ENCODE results near the gene ABCC4.

The ABCC4 gene

GRCh38 chr13:95044452-95045205 lies 256.6 kb downstream of the ABCC4 start:
- no peak for DNase-seq (ENCODE audit: low read depth)

- no peak for DNase-seq (ENCODE audit: low read depth)
Observed at GRCh38 chr13:95039415-95039814, 261.8 kb downstream of the ABCC4 start.

DNA sequence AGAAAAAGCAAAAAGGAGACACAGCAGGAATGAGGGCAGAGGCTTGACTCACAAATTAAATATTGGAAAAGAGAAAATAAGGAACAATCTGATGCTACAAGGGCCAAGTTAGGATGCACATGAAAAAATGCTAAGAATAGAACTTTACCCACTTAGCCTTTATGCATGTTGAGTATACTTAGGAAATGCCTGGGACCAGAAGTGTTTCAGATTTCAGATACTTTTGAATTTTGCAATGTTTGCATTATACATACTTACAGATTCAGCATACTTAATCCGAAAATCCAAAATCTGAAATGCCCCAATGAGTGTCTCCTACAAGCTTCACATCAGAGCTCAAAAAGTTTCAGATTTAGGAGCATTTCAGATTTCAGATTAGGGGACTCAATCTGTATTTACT lies 262.3 kb downstream of the ABCC4 start:
- no peak for DNase-seq (ENCODE audit: low read depth)

DNA sequence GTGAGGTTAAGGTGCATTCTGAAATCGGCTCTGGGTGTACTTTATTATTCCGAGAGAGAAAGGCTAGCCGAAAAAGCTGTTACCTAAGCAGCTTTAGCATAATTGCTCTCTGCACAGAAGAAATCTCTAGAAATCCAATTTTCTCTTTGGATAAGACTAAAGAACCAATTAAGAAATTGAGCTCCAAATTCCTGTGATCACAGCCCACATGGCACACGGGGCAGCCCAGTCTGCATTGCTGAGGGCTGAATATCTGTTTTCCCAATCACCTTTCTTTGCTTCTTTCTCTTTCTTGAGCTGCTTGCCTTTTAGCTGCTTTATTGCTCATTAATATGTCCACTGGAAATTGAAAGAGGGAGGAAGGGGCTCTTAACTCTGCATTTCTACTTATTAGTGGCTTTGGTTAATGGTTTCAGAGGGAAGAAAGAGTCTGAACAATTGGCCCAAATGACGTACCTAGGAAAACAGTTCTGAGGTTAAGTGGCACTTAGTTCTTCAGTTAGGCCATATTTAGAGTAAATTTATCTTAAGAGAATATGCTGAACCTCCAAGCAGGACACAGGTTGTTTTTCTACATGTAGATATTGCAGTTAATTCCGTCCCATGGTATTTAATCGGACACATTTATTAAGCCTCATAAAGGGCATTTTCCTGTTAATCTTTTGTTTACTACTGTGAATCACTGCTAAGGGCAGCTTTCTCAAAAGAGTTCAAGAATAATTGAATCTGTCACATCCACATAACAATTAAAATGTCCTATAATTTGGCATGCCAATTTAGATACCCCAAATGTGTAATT lies 265.7 kb downstream of the ABCC4 start:
- no peak for DNase-seq (ENCODE audit: low read depth)

DNA sequence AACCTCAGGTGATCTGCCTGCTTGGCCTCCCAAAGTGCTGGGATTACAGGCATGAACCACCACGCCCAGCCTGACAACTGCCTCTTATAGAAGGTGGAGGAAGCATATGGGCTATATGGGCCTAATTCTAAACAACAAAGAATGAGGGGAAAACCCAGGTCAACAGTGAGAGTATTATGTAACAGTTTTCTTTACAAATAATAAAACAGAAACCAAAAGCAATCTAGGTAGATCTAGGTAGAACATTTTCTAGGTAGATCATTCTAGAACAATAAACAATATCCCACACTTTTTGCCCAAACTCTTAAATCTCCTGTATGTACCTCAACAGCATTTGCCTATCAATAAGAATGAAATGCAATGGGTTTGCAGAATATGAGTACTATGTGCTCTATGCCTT lies 267.4 kb downstream of the ABCC4 start:
- DNase-seq (ENCODE audit: low read depth) = no peak

DNA sequence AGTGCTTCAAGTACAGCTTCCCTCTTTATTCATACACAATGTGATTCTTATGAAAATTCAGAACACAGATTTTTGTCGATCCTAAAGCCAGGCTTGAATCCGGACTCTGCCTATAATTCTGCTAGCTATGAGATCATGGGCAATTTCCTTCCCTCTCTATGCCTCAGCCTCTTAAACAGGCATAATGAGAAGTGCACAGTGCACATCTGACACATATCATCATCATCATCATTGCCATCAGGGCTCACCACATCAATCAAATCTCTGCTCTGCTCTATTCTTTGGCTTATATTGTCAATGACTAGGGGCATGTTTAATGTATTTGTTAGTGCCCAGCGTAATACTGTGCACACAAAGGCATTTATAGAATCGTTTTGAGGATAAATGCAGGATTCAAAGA lies 269.1 kb downstream of the ABCC4 start:
- DNase-seq (ENCODE audit: low read depth) = no peak

- DNase-seq (ENCODE audit: low read depth) = no peak
Observed at GRCh38 chr13:95030821-95031343, 270.4 kb downstream of the ABCC4 start.

GRCh38 chr13:95027638-95028037 lies 273.6 kb downstream of the ABCC4 start:
- DNase-seq (ENCODE audit: low read depth) = no peak

GRCh38 chr13:95025116-95025515 lies 276.1 kb downstream of the ABCC4 start:
- DNase-seq (ENCODE audit: low read depth) = no peak

- no peak for DNase-seq (ENCODE audit: low read depth)
Observed at GRCh38 chr13:95023405-95023804, 277.8 kb downstream of the ABCC4 start.

- no peak for DNase-seq (ENCODE audit: low read depth)
Observed at GRCh38 chr13:95020298-95020987, 280.8 kb downstream of the ABCC4 start.

GRCh38 chr13:95019886-95020285 lies 281.4 kb downstream of the ABCC4 start:
- DNase-seq (ENCODE audit: low read depth) = no peak

DNA sequence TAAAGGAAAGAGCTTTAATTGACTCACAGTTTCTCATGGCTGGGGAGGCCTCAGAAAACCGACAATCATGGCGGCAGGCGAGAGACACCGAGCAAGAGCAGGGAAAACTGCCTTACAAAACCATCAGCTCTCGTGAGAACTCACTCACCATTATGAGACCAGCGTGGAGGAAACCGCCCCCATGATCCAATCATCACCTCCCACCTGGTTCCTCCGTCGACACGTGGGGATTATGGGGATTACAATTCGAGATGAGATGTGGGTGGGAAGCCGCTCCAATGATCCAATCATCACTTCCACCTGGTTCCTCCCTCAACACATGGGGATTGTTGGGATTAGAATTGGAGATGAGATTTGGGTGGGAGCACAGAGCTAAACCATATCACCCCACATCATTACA lies 293.9 kb downstream of the ABCC4 start:
- no peak for DNase-seq (ENCODE audit: low read depth)

- DNase-seq (ENCODE audit: low read depth) = no peak
Observed at GRCh38 chr13:95005300-95005699, 296.0 kb downstream of the ABCC4 start.

DNA sequence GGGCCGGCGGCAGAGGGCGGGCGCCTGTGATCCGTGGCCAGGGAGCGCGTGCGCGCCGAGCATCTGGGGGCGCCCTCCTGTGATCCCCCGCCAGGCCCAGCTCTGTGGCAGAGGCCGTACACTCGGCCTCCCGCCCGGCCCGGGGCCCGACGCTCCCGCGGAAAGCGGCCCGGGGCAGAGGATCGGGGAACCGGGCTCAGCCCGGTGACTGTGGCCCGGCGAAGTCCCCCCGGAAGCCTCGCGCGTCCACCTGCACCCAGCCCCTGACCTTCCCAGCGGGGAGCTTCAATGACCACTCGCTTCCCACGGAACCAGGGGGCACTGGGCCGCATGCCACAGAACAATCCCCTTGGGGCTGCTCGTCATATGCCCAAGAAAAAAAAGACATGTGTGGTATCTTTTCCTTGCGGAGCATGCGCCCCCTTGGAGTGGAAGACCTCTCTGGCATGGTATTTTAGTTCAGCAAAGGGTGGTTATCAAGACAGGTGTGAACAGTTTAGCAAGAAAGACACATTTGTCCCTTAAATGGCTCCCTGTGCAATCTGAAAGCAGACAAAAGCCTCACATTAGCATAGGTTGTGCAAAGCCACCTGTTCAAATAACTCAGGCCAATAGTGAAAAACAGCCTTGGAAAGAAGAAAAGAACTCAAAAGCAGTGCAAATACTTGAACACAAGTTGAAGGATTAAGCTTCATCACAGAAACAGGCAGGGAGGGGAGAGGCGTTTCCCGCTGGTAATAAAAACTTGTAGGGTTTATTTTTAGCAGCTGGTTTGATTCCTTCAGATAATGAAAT lies 298.0 kb downstream of the ABCC4 start:
- DNase-seq (ENCODE audit: low read depth) = no peak

DNA sequence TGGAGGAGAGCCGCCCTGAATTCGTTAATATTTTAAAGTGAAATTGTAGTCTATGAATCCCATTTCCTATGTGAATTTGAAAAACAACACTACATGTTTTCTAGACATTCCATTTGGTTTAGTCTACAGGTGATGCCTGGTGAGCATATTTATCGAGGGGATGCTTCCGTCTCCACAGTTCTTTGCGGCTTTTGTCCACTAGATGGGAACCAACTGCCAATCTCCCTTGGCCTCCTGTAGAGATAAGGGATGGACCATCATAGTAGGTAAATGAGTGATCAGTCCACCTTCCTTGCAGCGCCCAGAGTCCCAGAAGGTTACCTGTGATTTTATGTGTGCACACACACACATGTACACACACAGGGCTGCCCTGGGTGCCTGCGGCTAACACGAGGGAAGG lies 299.1 kb downstream of the ABCC4 start:
- DNase-seq (ENCODE audit: low read depth) = no peak

DNA sequence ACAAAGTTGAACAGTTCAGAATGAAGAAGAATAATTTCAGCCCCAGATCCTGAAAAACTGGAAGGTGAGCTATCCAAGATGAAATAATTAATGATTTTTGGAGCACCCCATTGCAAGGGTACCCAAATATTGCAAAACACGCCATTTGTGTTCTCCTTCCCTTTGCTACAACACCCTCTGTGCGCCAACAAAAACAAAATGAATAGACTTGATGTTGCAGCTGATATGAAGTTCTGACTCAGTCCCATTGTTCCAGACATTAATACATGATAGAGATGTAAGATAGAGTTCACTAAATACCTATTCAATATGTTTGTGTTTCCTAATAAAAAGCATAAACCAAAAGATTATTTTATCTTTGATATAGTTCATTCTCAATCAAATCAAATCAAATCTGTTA lies 301.4 kb downstream of the ABCC4 start:
- DNase-seq (ENCODE audit: low read depth) = no peak

GRCh38 chr13:94997126-94997525 lies 304.1 kb downstream of the ABCC4 start:
- DNase-seq (ENCODE audit: low read depth) = no peak

- no peak for DNase-seq (ENCODE audit: low read depth)
Observed at GRCh38 chr13:94996445-94996844, 304.8 kb downstream of the ABCC4 start.

- DNase-seq (ENCODE audit: low read depth) = no peak
Observed at GRCh38 chr13:94994506-94994905, 306.7 kb downstream of the ABCC4 start.

DNA sequence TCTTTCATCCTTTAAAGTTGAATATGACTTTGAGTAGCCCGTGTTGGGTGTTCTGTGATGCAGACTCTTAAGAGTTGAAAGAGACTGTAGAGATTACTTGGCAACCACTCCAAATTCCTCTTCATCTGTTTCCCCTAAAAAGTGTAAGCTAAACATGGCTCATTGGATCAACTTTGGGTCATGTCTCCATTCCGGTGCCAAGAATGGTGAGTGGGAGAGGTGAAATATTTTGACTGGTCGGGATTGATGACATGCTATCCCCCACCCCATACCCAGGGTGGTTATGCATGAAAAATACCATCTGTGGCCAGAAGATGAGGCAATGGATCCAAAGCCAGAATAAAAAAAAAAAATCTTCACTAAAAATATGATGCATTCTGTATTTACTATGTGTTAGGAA lies 307.6 kb downstream of the ABCC4 start:
- DNase-seq (ENCODE audit: low read depth) = no peak

Measured in stimulated activated CD8-positive, alpha-beta memory T cell treated with anti-CD3 and anti-CD28 coated beads, Interleukin-15, amount 100 ng/mL, for 24 hours (primary cell).